Medulla oblongata (tissue), 1 donor: ENCODE measurements around the gene NACC2.

Experiments used
- DNase-seq: peaks from one replicate; pipeline ENCODE4 v3.0.0-alpha.2; 2015; ENCODE audit errors: extremely low spot score

The NACC2 gene

DNA sequence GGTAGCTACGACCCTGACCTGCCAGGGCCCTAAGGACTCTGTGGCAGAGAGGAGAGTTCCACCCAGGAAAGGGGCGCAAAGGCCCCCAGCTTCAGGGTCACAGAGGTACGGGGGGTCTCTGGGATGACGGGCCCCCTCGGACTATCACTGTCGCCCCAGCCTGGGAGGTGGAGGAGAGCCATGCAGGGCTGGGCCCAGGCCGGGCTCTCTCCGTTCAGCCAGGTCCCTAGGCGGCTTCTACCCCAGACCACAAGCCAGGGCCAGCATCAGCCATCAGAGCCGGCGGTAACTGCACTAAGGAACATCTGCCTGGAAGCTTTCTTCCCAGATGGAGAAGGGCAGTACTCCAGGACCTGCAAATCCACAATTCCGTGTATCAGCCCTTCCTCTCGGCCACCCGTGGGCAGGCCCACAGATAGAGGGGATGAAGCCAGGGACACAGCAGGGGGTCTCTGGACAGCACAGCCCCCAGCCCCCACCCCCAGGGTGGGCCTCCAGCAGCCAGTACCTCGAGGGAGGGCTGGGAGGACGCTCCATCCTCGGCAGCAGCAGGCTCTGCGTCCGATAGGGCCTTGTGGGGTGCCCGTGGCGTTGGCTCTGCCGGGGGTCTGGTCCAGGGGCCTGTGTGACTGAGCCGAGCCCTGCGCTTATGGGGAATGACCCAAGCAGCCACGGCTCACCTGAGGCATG, 38.4 kb downstream of the NACC2 start:
- no peak for DNase-seq

DNA sequence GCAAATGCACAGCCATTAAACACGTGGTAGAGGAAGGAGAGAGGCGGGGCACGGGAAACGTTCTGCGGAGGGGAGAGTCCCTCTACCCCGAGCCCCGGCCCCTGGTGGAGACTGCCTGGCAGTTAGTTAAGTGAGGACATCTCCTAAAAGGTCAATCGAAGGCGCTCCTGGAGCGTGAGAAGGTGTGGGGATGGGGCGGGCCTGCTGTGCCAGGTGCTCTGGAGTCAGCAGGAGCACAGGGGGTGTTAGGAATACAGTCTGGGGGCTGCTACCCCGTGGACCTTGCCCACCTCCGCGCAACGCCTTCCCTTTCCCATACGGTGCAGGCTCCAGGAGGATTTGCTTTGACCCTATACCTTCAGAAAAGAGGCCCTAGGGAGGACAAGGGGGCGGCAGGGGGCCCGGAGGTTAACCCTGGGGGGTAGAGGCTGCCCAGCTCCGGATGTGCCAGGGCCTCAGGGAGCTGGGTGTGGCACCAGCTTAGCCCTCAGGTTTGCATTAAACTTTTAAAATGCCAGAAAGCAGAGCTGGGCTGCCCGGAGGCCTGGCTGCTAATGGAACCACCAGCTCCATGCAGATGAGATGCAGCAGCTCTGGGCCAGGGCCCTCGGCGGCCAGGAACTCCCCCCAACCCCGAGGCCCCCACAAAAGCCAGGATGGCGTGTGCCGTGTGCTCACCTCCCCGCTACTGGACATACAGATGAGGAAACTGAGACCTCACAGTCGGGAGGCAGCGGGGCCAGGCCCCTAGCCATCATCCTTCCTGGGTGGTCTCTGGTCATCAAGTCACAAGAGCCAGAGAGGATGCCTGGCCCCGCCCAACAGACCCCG, 39.2 kb downstream of the NACC2 start:
- DNase-seq = no peak

DNA sequence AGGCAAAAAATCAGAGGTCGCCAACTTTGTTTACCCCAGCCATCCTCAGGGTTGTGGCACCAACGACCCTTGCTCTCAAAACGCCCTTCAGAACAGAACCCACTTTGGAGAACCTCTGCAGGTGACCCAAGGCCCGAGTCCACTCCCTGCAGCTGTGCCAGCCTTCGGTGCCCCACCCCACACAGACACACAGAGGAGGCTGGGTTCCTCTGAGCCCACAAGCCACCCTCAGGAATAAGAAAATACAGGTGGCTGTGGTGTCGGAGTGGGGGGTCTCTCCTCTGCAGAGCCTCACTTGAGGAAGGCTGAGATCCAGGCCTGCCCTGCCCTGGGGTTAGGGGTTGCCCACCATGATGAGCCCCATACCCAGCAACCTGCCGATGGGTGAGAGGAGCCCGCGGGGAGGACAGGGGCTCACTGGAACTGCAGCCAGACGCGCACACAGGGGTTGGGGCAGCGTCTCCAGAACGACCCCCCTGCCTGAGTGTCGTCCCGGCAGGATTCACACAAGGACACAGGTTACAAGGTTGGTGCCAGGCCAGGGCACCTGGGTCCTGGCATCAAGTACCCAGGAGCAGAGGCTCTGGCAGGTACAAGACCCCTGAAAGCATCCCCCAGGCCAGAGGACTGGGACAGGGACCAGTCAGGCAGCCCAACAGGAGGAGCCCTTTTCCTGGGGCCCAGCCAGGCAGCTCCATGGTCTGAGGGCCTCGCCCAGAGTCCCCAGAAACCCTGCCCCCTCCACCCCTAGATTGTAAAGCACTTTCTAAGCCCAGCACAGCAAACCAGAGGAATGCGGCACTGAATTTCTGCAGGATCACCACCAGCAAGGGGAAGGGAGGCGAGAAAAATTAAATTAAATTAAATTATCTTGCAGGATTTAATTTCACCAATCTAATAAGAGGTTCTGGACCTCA, 40.0 kb downstream of the NACC2 start:
- DNase-seq = no peak

DNA sequence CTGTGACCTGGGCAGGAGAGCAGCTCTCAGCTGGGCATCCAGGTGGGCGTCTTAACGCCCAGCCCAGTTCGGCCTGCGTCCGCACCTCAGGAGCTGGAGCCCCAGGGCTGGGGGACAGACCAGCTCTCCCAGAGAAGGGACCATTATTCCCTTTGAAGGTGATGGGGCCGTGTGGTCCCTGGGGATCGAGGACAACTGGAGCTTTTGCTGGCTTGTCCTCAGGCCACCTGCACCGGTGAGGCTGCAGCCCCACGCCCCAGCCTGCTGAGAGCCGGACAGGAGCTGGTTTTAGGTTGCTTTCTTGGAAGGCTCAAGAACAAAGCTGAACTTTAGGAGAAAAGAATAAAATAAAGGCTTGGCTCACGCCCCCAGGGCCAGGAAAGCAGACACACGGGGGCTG, 40.9 kb downstream of the NACC2 start:
- DNase-seq = no peak

DNA sequence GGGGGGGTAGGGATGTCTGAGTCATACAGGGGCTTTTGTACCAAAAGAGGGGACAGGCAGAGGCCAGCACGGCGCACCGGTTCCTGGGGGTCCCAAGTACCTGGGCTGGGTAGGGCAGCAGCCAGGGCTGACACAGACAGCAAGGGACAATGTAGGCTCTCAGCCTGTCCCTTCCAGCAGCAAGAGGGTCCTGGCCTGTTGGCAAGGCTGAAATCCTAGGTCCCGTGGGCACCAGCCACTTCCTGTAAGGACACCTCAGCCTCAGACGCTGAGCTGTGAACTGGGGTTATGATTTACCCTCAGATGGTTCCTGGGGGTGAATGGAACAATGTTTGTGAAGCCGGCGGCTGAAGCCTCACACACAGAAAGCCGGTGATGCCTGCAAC, 41.3 kb downstream of the NACC2 start:
- no peak for DNase-seq

DNA sequence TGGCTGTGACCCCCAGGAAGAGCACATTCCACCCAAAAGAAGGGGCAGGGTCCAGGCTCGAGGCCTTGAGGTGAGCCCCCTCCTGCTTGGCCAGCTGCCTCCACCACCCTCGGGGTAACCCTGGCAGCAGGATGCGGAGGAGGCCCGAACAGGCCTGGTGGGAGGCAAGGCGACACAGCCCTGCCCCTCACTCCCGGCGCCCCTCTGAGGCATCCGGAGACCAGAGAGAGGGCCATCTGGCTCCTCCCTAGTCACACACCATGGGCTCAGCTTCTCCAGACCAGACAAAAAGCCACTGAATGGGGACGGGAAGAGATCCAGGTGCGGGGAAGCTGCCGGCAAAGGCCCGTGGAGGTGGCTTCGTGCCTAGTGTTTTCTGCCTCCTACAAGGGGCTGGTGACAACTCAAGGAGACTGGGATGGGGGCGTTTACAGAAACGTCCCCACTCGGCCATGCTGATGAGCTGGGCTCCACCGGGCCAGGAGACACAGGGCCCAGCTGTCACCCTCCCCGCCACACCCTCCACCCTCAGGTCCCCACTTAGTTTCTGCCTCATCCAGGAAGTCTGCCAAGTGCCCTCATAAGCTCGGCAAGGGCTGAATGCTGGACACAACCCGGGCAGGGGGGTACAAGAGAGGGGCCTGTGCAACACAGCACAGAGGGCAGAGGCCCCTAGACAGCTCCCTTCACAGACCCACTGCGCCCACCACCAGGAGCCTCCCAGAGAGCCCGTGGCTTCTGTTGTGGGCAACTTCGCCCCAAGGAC, 41.9 kb downstream of the NACC2 start:
- DNase-seq = peak; percentile 58

DNA sequence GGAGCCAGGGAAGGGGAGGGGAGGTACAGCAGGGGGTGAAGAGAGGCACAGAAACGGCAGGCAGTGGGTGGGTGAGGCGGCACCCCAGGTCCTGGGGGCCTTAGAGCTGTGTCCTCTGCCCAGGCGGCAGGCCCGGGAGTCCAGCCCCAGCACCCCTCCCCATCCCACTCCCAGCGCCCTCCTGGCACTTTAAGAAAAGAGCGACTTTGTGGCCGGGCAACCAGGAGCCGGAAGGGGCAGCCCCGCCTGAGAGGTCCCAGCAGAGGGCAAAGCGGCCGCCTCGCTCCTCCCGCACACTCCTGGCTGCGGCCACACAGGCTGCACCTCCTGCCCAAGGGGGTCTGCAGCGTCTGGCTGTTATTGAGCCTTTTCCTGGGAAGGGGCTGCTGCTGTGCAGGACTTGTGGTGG, 42.6 kb downstream of the NACC2 start:
- peak; percentile 72 for DNase-seq

DNA sequence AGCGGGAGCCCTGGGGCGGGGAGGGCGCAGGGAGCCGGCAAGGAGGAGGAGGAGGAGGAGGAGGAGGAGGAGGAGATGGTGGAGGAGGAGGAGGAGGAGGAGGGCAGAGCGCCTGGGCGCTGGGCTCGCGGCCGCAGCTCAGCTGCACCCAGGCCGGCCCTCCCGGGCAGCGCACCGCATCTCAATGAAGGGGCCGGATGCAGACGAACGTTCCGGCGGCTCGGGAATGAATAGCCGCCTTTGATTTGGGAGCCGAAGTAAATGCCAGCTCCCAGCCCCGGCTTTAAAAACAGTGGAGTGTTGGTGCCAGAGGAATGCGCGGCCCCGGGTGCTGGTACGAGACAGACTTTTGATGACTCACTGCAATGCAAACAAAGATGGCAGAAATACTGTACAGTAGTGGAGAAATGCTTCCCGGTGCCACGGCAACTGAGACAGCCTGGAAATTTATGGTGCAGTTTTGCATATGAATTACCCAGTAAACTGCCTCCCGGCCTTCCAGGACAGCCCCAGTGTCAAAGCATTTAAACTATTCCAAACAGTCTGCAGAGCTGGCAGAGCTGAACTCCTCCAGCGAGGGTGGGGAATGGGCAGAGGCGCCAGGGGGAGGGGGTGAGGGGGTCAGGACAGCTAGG, 43.1 kb downstream of the NACC2 start:
- DNase-seq = peak; percentile 92

DNA sequence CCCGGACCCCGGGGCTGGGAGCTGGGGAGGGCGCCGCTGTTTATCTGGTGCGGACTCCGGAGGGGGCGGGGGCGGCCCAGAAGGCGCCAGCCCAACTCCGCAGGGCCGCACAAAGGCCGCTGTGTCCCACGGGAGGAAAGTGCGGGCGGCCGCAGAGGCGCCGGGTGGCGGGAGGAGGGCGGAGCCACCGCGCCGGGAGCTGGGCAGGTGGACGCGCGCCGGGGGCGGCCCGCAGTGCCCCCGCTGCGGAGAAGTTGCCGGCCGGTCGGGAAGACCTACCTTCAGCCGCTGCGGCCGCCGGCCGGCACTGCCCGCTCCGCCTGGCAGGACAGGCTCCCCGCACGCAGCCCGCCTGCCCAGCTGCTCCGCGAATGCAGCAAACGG, 43.6 kb downstream of the NACC2 start:
- DNase-seq = peak; percentile 74

DNA sequence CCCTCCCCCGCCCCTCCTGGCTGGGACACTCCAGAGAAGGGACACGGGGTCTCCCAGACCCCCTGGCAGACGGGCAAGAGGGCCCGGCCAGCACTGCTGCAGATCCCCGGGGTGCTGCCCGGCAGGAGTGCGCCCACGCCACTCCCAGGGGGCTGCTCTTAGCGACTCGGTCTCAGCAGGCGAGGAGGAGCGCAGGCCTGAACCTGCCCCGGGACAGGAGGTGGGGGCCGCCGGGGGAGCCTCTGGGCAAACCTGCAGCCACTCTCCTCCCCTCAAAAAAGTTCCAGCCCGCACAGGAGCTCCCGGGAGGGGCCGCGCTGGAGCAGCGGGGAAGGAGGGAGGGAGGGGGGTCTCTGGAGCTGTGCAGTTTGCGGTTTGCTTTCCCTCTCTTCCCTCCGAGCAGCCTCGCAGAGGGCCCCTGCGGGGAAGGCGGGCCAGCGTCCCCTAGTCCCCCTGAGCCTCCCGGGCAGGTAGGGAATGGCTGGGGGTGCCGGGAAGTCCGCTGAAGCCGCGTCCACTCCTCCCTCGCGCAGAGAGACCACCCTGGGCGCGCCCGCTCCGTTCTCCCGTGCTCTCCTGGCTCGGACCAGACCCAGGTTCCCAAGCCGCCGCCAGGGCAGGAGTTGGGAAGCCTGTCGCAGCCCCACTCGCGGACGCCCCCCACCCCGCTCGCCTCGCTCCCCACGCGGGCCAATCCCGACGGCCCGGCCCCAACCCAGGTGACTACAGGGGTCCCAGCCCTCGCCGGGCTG, 44.2 kb downstream of the NACC2 start:
- DNase-seq = peak; percentile 19

DNA sequence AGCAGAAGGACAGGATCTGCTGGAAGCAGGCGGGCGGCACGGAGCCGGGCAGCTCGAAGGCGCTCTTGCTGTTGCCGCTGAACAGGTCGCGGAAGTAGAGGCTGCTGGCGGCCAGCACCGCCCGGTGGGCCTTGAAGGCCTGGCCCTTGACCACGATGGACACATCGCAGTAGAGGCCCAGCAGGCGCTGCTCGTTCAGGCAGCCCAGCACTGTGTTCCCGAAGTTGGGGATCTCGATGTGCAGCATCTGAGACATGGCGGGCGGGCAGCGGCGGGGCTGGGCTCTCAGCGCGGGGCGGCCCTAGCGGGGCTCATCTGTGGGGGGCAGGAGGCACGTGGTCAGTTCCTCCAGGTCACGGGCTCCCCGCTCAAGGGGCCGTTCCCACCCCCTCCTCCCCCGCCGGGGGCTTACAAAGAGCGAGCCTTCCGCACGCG, 44.8 kb downstream of the NACC2 start:
- DNase-seq = peak; percentile 13

DNA sequence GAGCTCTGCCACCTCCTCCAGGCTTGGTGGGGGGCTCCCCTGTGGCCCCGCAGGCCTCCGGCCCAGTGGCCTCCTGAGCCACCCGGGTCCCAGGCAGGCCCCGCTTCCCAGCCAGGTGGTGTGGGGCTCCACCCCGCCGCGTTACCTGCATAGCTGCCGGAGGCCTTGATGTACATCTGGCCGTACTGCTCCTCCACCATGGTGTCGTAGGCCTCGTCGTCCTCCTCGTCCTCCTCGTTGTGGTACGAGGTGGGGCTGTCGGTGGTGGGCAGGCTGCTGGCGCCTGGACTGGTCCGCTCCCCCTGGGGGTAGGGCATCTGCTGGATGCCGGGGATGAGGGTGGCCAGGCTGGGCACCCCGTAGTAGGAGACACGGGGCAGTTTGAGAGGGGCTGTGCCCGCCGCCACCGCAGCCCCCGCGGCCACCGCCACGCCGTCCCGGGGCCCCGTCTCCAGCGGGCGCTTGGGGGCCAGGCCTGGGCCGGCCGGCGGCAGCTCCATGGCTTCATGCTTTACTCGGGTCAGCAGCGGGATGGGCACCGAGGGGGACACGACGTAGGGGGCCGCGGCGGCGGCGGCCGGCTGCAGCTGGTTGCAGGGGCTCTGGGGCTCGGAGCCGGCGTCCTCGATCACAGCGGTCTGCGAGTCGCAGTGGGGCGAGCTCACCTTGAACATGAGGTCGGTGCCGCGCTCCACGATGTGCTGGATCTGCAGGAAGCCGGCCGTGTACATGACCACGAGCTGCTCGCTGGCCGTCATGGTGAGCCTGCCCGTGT, 45.4 kb downstream of the NACC2 start:
- DNase-seq = no peak

DNA sequence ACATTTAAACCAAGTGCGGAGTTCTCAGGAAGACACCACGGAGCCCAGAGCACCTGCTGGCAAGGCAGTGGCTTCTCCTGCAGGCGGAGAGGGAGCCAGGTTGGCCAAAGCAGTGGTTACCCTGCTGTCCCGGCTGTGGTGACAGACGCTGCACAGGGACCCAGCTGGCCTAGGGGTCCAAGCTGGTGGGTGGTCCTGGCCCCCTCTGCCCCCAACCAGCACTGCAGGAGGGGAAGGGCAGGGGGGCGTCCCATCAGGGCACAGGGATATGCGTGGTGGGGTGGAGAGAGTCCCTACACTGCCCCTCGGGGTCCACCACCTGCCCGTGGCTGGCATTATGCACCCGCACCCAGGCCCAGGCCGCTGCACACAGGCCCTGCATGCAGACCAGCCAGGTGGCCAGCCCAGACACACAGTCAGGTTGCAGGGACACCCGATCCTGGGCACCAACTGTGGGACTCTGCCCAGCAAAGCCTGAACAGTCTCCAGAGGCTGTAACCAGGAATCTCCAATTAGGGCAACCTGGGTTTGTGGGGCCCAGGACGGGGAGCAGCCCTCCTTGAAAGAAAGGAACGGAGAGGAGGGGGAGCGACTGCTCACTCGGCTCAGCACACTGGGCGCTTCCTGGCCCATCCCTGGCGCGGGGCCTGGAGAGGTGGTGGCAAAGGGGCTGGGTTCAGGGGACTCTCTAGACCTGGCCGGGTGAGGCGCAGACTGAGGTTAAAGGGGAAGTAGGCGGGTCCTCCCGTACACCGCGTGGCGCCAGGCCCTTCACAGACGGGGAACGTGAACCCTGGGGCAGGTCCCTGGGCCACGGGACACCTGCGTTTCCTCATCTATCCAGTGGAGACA, 46.3 kb downstream of the NACC2 start:
- no peak for DNase-seq

DNA sequence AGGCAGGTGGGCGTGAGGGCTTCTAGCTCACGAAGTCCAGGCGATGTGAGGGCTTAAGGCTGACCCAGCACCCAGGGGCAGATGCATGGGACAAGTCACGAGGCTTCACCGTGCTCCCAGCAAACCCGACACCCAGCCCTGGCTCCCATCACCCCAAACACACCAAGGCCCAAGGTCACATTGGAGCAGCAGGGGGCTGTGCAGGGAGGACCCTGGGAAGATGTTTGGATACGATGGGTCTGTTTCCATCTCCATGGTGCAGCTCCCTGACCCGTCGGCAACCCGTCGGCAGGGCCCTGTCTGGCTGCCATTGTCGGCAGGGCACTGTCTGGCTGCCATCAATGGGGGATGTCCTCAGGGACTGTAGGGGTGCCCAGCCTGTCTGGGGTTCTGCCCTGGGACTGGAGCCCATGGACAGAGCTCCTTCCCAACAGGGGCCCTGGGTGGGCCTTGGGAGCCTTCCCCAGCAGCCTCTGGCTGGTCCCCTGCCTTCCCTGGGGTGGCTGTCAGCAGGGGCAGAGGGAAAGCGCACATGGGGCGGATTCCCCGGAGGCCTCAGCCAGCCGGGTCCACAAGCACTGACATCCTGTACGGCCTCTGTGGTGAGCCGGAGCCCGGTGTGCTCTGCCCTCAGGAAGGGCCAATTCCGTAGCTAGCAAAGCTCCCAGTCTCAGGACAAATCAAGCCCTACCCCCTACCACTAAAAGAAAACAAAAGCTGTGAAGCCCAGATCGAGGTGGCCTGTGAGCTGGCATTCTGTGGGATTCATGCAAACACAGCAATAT, 47.1 kb downstream of the NACC2 start:
- DNase-seq = no peak

DNA sequence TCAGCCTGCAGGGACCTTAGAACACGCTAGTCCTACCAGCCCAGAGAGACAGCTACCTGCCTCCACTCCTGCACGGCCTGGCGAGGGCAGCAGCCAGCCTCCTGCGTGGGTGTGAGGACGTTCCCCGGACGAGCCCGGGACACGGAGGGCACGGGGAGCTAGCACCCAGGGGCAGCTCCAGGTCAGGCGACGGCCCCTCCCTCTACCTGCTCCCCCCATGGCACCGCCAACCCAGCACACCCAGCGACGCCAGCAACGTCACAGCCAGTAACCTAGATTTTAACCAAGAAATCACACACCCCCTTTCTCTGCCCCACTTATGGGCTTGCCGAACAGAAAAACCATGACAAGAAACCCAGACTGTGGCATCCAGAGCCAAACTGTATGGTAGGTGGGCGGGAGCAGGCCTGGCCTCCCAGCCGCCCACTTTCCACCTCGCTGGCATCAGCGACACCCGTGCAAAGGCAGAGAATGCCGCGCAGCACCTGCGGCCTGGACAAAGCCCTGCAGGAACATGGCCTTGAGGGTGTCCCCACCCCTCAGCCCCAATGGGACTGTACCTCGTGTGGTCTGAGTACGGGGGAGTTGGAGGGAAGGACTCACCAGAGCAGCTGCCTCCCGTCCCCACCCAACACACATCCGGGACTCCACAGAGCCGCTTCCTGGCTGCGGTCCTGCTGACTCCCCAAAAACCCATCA, 47.9 kb downstream of the NACC2 start:
- no peak for DNase-seq

DNA sequence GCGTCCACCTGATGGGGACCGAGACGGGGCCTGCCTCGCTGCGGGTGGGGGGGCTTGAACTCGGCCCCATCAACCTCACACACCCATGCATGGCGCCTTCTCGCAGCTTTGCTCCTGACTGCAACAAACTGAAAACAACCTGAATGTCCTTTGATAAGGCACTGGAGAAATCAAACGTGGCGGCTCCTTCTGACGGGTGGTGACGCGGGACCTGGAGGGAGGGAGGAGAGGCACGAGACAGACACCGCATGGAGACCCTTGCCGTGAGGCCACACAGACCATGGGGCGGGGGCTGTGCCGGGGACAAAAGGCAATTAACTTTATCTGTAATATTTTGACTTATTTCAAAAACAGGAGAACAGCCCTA, 48.6 kb downstream of the NACC2 start:
- DNase-seq = no peak
